HUES48 (cell line): ENCODE measurements around the gene C19orf85.
A peak's percentile ranks its signal among the peaks of the same experiment; 100 is the strongest.

Experiments
- H3K27ac ChIP-seq: one replicate; pipeline ENCODE4 v1.7.0; 2013; ENCODE audit warnings: low read depth, low read length, inconsistent platforms
- H3K27me3 ChIP-seq: 2 replicates; pipeline ENCODE4 v1.6.1; 2013; ENCODE audit warnings: mild to moderate bottlenecking, low read length; ENCODE audit not compliant: control insufficient read depth, insufficient read depth
- H3K36me3 ChIP-seq: 2 replicates; pipeline ENCODE4 v1.6.1; 2013; ENCODE audit warnings: low read length; ENCODE audit not compliant: control insufficient read depth, insufficient read depth
- H3K4me1 ChIP-seq: 2 replicates; pipeline ENCODE4 v1.6.1; 2013; ENCODE audit warnings: mild to moderate bottlenecking, low read length; ENCODE audit not compliant: control insufficient read depth, insufficient read depth
- H3K4me3 ChIP-seq: 2 replicates; pipeline ENCODE4 v1.5.1; 2013; ENCODE audit warnings: mild to moderate bottlenecking, low read depth, low read length
- H3K9ac ChIP-seq: 2 replicates; pipeline ENCODE4 v1.6.1; 2013; ENCODE audit warnings: mild to moderate bottlenecking, low read depth, low read length, moderate library complexity
- H3K9me3 ChIP-seq: 2 replicates; pipeline ENCODE4 v1.6.1; 2013; ENCODE audit warnings: low read length; ENCODE audit not compliant: control insufficient read depth, insufficient read depth

Gene C19orf85

GRCh38 chr19:55443824-55444480 is 20.6 kb downstream of the C19orf85 start:
- Histone ChIP-seq H3K36me3 (no peaks in the 10 kb centered on the region), H3K9ac (no peak overlapping the region), H3K4me3 (0 out of 2 replicates have a peak overlapping the region, but pooled peaks have one; percentile 8), H3K27ac (no peak overlapping the region), H3K9me3 (no peaks in the 10 kb centered on the region), H3K27me3 (peaks cover 98% of the 10 kb centered on the region), H3K4me1 (peaks cover 4% of the 10 kb centered on the region; the same call in 1 of the 2 replicates)

- Histone ChIP-seq H3K4me3 (peak within 1 kb of the TSS; percentile 38; the same call in 1 of the 2 replicates), H3K27ac (no peak within 1 kb of the TSS), H3K9ac (no peak within 1 kb of the TSS), H3K9me3 (no peaks in the 10 kb centered on the region), H3K27me3 (peaks cover 98% of the 10 kb centered on the region), H3K4me1 (peaks cover 4% of the 10 kb centered on the region; the same call in 1 of the 2 replicates), H3K36me3 (no peaks in the 10 kb centered on the region)
Measured at GRCh38 chr19:55443045-55443823, 21.3 kb downstream of the C19orf85 start, which contains the start of gene SHISA7. Gene SHISA7, minus strand, starts transcription at chr19:55443300. Its CDS starts 437 bp downstream, at chr19:55442863.

- peaks cover 4% of the 10 kb centered on the region; the same call in 1 of the 2 replicates for H3K4me1 ChIP-seq
- no peak overlapping the region; the same call in 1 of the 2 replicates for H3K4me3 ChIP-seq
- no peaks in the 10 kb centered on the region for H3K9me3 ChIP-seq
- no peak overlapping the region for H3K9ac ChIP-seq
- no peak overlapping the region for H3K27ac ChIP-seq
- no peaks in the 10 kb centered on the region for H3K36me3 ChIP-seq
- H3K27me3 ChIP-seq, result peaks cover 93% of the 10 kb centered on the region
Measured at GRCh38 chr19:55442372-55442961, 22.1 kb downstream of the C19orf85 start.

GRCh38 chr19:55441692-55442321 is 22.7 kb downstream of the C19orf85 start:
- Histone ChIP-seq H3K27me3 (peaks cover 86% of the 10 kb centered on the region), H3K9me3 (no peaks in the 10 kb centered on the region), H3K4me3 (peak overlapping the region; percentile 66; the same call in 1 of the 2 replicates), H3K9ac (no peak overlapping the region), H3K27ac (no peak overlapping the region), H3K4me1 (peaks cover 4% of the 10 kb centered on the region; the same call in 1 of the 2 replicates), H3K36me3 (no peaks in the 10 kb centered on the region)

DNA sequence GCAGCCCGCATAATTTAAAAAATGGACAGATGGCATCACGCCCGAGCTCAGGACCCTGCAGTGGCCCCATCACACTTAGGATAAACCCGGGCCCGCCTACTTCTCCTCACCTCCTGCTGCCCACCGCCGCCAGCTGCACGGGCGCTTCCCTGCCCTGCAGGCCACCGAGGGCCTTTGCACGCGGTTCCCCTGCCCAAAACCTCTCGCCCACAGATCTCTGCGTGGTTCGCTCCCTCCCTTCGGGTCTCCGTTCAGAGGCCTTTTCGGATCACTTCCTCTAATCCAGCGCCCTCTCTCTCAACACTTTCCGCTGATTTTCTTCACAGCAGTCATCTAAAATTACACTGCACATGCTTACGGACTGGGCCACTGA is 23.2 kb downstream of the C19orf85 start:
- H3K9ac ChIP-seq, result no peak overlapping the region
- no peaks in the 10 kb centered on the region for H3K9me3 ChIP-seq
- H3K4me3 ChIP-seq, result peak overlapping the region; percentile 66
- peaks cover 81% of the 10 kb centered on the region for H3K27me3 ChIP-seq
- H3K36me3 ChIP-seq, result no peaks in the 10 kb centered on the region
- H3K4me1 ChIP-seq, result peaks cover 4% of the 10 kb centered on the region; the same call in 1 of the 2 replicates
- H3K27ac ChIP-seq, result no peak overlapping the region

- Histone ChIP-seq H3K9ac (no peak overlapping the region), H3K4me3 (peak overlapping the region; percentile 66), H3K9me3 (no peaks in the 10 kb centered on the region), H3K36me3 (no peaks in the 10 kb centered on the region), H3K27ac (no peak overlapping the region), H3K27me3 (peaks cover 76% of the 10 kb centered on the region), H3K4me1 (peaks cover 4% of the 10 kb centered on the region; the same call in 1 of the 2 replicates)
Measured at GRCh38 chr19:55440411-55441105, 24.0 kb downstream of the C19orf85 start.

DNA sequence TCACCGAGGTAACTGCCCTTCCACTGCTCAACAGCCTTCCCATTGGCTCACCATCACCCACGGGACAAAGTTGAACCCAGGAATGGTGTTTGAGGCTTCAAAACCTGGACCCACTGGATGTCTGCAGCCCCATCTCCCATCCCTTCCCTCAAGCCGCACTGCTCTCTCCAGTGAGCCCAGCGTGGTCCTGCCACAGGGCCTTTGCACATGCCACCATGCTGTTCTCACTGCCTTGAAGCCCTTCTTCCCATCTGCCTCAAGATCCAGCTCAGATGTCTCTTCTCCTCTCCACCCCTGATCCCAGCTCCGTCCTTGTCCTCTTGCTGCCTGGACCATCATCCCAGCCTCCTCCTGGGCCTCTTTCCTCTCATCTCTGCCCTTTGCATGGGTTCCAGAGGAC is 25.5 kb downstream of the C19orf85 start:
- no peak overlapping the region for H3K4me3 ChIP-seq
- peaks cover 4% of the 10 kb centered on the region; the same call in 1 of the 2 replicates for H3K4me1 ChIP-seq
- no peak overlapping the region for H3K27ac ChIP-seq
- H3K9me3 ChIP-seq, result no peaks in the 10 kb centered on the region
- no peaks in the 10 kb centered on the region for H3K36me3 ChIP-seq
- H3K9ac ChIP-seq, result no peak overlapping the region
- peaks cover 61% of the 10 kb centered on the region for H3K27me3 ChIP-seq

- no peaks in the 10 kb centered on the region for H3K36me3 ChIP-seq
- H3K4me3 ChIP-seq, result no peak overlapping the region
- H3K27me3 ChIP-seq, result peaks cover 44% of the 10 kb centered on the region
- H3K9me3 ChIP-seq, result no peaks in the 10 kb centered on the region
- H3K4me1 ChIP-seq, result peaks cover 4% of the 10 kb centered on the region; the same call in 1 of the 2 replicates
- H3K27ac ChIP-seq, result no peak overlapping the region
- no peak overlapping the region for H3K9ac ChIP-seq
Measured at GRCh38 chr19:55437410-55437809, 27.1 kb downstream of the C19orf85 start.

- Histone ChIP-seq H3K27ac (no peak overlapping the region), H3K4me1 (peaks cover 4% of the 10 kb centered on the region; the same call in 1 of the 2 replicates), H3K27me3 (peaks cover 39% of the 10 kb centered on the region), H3K9me3 (no peaks in the 10 kb centered on the region), H3K4me3 (no peak overlapping the region), H3K36me3 (no peaks in the 10 kb centered on the region), H3K9ac (no peak overlapping the region)
Measured at GRCh38 chr19:55436847-55437246, 27.7 kb downstream of the C19orf85 start.

DNA sequence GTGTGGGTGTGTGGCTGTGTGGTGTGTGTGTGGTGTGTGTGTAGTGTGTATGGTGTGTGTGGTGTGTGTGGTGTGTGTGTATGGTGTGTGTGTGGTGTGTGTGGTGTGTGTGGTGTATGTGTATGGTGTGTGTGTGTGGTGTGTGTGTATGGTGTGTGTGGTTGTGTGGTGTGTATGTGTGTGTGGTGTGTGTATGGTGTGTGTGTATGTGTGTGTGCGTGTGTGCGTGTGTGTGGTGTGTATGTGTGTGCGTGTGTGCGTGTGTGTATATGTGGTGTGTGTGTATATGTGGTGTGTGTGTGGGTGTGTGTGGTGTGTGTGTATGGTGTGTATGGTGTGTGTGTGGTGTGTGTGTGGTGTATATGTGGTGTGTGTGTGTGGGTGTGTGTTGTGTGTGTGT is 29.5 kb downstream of the C19orf85 start:
- Histone ChIP-seq H3K9ac (no peak overlapping the region), H3K4me3 (no peak overlapping the region), H3K27ac (no peak overlapping the region), H3K27me3 (peaks cover 20% of the 10 kb centered on the region), H3K36me3 (no peaks in the 10 kb centered on the region), H3K9me3 (no peaks in the 10 kb centered on the region), H3K4me1 (no peaks in the 10 kb centered on the region)
